Lung (tissue), 12 donors: ENCODE measurements around the gene VCP. TPM values are rescaled to one million over a fixed set of nuclear protein-coding genes. Genes with fewer than 3 reads are reported as not detected.
A peak's percentile ranks its signal among the peaks of the same experiment; 100 is the strongest.

ENCODE experiments used
- ATAC-seq: fragments of 200-7000 bp; cut with Tn5 transposase; one replicate; pipeline ENCODE4 v1.9.1; 2020; ENCODE audit warnings: moderate number of reproducible peaks; ENCODE audit not compliant: insufficient read depth, low FRiP score
- DNase-seq, 3 donors: peaks; one replicate each; pipeline ENCODE4 v3.0.0-alpha.2; 2013 to 2017
- H3K27ac ChIP-seq, 2 donors: one replicate each; pipeline ENCODE4 v1.5.1; 2013; ENCODE audit warnings: mild to moderate bottlenecking in 2 of 2, moderate library complexity in 2 of 2, control low read depth in 1 of 2, inconsistent platforms in 1 of 2, low read depth in 1 of 2, low read length in 1 of 2
- H3K27me3 ChIP-seq, 3 donors: one replicate each; pipeline ENCODE4 v1.5.1; 2013; ENCODE audit warnings: low read length in 2 of 3; ENCODE audit not compliant: control insufficient read depth in 3 of 3, insufficient read depth in 3 of 3
- H3K36me3 ChIP-seq, 4 donors: one replicate each; pipeline ENCODE4 v1.5.1; 2013; ENCODE audit warnings: low read length in 4 of 4, mild to moderate bottlenecking in 1 of 4, moderate library complexity in 1 of 4; ENCODE audit not compliant: control insufficient read depth in 4 of 4, insufficient read depth in 4 of 4
- H3K4me1 ChIP-seq, 5 donors: one replicate each; pipeline ENCODE4 v1.5.1; 2013; ENCODE audit warnings: low read length in 5 of 5, mild to moderate bottlenecking in 2 of 5, moderate library complexity in 1 of 5; ENCODE audit not compliant: control insufficient read depth in 5 of 5, insufficient read depth in 5 of 5
- H3K4me3 ChIP-seq: one replicate; pipeline ENCODE4 v1.5.1; 2013; ENCODE audit warnings: mild to moderate bottlenecking, control low read depth, moderate library complexity
- H3K9ac ChIP-seq, 2 donors: one replicate each; pipeline ENCODE4 v1.5.1; 2013; ENCODE audit warnings: low read length in 2 of 2, control low read depth in 1 of 2; ENCODE audit not compliant: insufficient read depth in 1 of 2
- H3K9me3 ChIP-seq, 4 donors: one replicate each; pipeline ENCODE4 v1.5.1; 2013; ENCODE audit warnings: low read length in 3 of 4, mild to moderate bottlenecking in 1 of 4, moderate library complexity in 1 of 4; ENCODE audit not compliant: control insufficient read depth in 4 of 4, insufficient read depth in 3 of 4
- WGBS, 2 donors: extraction: QIAGEN DNeasy Blood & Tissue Kit; methylation state at CpG; one replicate each; pipeline ENCODE4 v1.1.7; 2013; 5-methylcytosine and 5-hydroxymethylcytosine counted together
- polyA plus RNA-seq, 2 donors: library from polyadenylated mRNA; stranded (reverse); fragments of 200-250 nt; gene quantifications; one replicate each; pipeline ENCODE4 v1.2.1, GENCODE V29; 2013
- total RNA-seq, 2 donors: library from RNA; depleted of rRNA in 1 of 2; stranded (reverse); fragments of >200 nt in 1 of 2; gene quantifications; one replicate each; pipeline ENCODE4 v1.2.1, GENCODE V29; 2014 to 2021
- TF ChIP-seq, protein P1 (sequence below): IDR thresholded peaks from 2 replicates; pipeline ENCODE4 v1.5.1; 2012; ENCODE audit warnings: mild to moderate bottlenecking; ENCODE audit errors: control extremely low read depth, extremely low read depth
- donor health status: control.
- donor health status: control.
- donor health status: Bipolar disorder and iron deficiency.
- donor health status: healthy.
- donor health status: DM: yes; HTN: yes; CAD: no.

VCP gene
- total and polyA plus RNA-seq, 4 donors: 58.5 to 249 (median 178) TPM

GRCh38 chr9:35073279-35073612 lies 821 bp upstream of the VCP start:
- no peak overlapping the region for H3K4me3 ChIP-seq
- peaks cover under 1 to 32% (median 14%) of the 10 kb centered on the region in 4 donors for H3K36me3 ChIP-seq
- TF ChIP-seq, protein P1, sequence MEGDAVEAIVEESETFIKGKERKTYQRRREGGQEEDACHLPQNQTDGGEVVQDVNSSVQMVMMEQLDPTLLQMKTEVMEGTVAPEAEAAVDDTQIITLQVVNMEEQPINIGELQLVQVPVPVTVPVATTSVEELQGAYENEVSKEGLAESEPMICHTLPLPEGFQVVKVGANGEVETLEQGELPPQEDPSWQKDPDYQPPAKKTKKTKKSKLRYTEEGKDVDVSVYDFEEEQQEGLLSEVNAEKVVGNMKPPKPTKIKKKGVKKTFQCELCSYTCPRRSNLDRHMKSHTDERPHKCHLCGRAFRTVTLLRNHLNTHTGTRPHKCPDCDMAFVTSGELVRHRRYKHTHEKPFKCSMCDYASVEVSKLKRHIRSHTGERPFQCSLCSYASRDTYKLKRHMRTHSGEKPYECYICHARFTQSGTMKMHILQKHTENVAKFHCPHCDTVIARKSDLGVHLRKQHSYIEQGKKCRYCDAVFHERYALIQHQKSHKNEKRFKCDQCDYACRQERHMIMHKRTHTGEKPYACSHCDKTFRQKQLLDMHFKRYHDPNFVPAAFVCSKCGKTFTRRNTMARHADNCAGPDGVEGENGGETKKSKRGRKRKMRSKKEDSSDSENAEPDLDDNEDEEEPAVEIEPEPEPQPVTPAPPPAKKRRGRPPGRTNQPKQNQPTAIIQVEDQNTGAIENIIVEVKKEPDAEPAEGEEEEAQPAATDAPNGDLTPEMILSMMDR: no peak
- H3K27ac ChIP-seq: peak overlapping the region in 1 of 2 donors; percentile 68
- ATAC-seq (no peak), DNase-seq (no peak)
- H3K27me3 ChIP-seq: no peaks in the 10 kb centered on the region
- no peaks in the 10 kb centered on the region for H3K9me3 ChIP-seq
- H3K4me1 ChIP-seq: peaks cover 6 to 28% (median 17%) of the 10 kb centered on the region in 5 donors
- no peak overlapping the region for H3K9ac ChIP-seq
- WGBS, 2 donors: 91 to 92% methylated on average over 2 of the region's 2 CpGs

DNA sequence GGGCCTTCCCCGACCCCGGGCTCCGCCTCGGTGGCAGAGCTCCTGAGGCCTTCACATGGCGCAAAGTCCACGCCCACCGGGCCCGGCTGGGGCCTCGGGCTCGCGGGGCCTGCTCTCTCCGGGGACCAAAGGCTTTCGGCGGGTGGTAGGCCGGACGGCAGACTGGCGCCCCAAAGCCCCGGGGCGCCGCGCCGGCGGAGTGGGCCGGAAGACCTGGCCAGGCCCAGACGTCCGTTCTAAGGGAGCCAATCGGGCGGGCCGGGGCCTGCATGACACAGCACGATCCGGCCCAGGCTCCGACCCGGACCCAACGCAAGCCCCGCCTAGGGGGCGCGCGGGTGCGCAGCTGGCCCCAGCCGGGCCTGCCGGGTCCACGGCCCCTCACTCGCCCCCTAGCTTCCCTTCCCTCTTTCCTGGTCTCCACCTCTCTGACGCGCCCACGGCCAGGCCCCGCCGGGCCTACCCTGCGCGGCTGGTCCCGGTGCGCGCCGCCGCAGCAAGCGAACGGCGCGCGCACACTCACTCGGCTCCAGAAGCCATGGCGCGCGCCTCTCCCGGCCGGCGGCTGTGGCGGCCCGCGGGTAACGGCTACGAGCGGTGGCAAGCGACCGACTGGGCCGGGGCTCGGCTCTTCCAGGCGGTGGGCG lies 488 bp downstream of the VCP start:
- Histone ChIP-seq H3K27me3 (no peaks in the 10 kb centered on the region), H3K4me1 (peaks cover 6 to 23% (median 18%) of the 10 kb centered on the region in 5 donors), H3K9ac (peak overlapping the region; percentile 82 to 93), H3K9me3 (no peaks in the 10 kb centered on the region), H3K36me3 (peaks cover 10 to 38% (median 22%) of the 10 kb centered on the region in 4 donors), H3K4me3 (peak overlapping the region; percentile 95), H3K27ac (peak overlapping the region; percentile 100)
- WGBS, 2 donors: 0 to 1% methylated on average over 60 to 79 of the region's 79 CpGs
- ATAC-seq (peak; percentile 83), DNase-seq (peak; percentile 89 to 91 (median 90))
- TF ChIP-seq, protein P1: peak; percentile 15

DNA sequence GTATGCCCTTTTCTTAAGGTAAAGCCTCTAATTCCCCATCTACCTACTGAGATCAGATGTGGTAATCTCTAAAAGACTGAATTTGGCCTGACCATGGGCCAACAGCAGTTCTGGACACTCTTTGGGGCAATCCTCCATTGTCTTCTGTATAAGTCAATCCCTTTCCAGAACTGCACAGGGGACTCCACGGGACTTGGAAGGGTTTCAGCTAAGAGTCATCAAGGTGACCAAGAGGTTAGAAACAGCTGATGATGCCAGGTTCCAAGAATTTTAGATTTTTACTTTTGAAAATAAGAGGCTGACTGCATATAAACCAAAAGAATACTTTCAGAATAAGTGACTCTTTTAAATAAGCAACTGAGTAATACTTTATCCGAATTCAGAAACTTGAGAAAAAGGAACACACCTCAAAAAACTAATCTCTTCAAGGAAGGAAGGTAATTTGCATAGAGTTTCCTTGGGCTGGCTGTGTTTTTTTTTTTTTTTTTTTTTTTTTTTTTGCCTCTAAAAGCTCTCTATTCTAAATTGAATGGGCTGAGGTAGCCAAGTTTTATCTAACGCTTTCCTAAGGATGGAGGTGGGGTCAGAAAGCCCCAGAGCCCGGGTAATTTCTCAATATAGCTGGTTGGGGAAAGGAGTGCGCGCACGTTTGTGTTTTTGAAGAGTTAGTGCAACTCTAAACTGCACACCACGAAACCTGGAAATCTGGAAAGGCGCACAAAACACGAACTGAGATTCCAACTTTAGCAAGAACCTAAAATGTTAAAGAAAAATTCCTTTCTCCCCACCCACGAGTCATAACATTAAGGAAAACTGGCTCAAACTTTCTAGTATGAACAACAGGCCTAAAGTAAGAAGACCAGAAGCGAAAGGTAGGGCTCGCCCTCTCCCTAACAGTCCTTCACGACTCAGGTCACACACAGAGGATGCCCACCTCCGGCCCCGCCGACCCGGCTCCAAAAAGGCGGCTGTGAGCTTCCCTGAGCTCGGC lies 1.3 kb downstream of the VCP start:
- Histone ChIP-seq H3K4me3 (peak overlapping the region; percentile 95), H3K27me3 (no peaks in the 10 kb centered on the region), H3K4me1 (peaks cover 6 to 23% (median 18%) of the 10 kb centered on the region in 5 donors), H3K27ac (peak overlapping the region; percentile 100), H3K9me3 (no peaks in the 10 kb centered on the region), H3K36me3 (peaks cover 17 to 42% (median 23%) of the 10 kb centered on the region in 4 donors), H3K9ac (peak overlapping the region; percentile 82 to 93)
- peak in 2 of 3 donors; percentile 4 to 15 for DNase-seq
- ATAC-seq: no peak
- TF ChIP-seq, protein P1: no peak
- 1 to 2% methylated on average over 20 of the region's 20 CpGs for WGBS, 2 donors
